Measurements from ENCODE around the gene TMEM120A. TPM values are rescaled to one million over a fixed set of nuclear protein-coding genes. Genes with fewer than 3 reads are reported as not detected.

Gene TMEM120A
- total and polyA plus RNA-seq, 2 experiments from 2014 or later, result 12.7 to 22.3 TPM

GRCh38 chr7:75971309-75971960 is 23.0 kb downstream of the TMEM120A start (continued):
- TF ChIP-seq, protein P1, sequence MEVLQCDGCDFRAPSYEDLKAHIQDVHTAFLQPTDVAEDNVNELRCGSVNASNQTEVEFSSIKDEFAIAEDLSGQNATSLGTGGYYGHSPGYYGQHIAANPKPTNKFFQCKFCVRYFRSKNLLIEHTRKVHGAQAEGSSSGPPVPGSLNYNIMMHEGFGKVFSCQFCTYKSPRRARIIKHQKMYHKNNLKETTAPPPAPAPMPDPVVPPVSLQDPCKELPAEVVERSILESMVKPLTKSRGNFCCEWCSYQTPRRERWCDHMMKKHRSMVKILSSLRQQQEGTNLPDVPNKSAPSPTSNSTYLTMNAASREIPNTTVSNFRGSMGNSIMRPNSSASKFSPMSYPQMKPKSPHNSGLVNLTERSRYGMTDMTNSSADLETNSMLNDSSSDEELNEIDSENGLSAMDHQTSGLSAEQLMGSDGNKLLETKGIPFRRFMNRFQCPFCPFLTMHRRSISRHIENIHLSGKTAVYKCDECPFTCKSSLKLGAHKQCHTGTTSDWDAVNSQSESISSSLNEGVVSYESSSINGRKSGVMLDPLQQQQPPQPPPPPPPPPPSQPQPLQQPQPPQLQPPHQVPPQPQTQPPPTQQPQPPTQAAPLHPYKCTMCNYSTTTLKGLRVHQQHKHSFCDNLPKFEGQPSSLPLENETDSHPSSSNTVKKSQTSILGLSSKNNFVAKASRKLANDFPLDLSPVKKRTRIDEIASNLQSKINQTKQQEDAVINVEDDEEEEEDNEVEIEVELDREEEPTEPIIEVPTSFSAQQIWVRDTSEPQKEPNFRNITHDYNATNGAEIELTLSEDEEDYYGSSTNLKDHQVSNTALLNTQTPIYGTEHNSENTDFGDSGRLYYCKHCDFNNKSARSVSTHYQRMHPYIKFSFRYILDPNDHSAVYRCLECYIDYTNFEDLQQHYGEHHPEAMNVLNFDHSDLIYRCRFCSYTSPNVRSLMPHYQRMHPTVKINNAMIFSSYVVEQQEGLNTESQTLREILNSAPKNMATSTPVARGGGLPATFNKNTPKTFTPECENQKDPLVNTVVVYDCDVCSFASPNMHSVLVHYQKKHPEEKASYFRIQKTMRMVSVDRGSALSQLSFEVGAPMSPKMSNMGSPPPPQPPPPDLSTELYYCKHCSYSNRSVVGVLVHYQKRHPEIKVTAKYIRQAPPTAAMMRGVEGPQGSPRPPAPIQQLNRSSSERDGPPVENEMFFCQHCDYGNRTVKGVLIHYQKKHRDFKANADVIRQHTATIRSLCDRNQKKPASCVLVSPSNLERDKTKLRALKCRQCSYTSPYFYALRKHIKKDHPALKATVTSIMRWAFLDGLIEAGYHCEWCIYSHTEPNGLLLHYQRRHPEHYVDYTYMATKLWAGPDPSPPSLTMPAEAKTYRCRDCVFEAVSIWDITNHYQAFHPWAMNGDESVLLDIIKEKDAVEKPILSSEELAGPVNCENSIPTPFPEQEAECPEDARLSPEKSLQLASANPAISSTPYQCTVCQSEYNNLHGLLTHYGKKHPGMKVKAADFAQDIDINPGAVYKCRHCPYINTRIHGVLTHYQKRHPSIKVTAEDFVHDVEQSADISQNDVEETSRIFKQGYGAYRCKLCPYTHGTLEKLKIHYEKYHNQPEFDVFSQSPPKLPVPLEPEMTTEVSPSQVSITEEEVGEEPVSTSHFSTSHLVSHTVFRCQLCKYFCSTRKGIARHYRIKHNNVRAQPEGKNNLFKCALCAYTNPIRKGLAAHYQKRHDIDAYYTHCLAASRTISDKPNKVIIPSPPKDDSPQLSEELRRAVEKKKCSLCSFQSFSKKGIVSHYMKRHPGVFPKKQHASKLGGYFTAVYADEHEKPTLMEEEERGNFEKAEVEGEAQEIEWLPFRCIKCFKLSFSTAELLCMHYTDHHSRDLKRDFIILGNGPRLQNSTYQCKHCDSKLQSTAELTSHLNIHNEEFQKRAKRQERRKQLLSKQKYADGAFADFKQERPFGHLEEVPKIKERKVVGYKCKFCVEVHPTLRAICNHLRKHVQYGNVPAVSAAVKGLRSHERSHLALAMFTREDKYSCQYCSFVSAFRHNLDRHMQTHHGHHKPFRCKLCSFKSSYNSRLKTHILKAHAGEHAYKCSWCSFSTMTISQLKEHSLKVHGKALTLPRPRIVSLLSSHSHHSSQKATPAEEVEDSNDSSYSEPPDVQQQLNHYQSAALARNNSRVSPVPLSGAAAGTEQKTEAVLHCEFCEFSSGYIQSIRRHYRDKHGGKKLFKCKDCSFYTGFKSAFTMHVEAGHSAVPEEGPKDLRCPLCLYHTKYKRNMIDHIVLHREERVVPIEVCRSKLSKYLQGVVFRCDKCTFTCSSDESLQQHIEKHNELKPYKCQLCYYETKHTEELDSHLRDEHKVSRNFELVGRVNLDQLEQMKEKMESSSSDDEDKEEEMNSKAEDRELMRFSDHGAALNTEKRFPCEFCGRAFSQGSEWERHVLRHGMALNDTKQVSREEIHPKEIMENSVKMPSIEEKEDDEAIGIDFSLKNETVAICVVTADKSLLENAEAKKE (CRISPR knock-in tag; IDR thresholded peaks at IDR 0.05), result no peak
- no peak for TF ChIP-seq ETS1 (IDR thresholded peaks at IDR 0.05)
- TF ChIP-seq, protein P2, sequence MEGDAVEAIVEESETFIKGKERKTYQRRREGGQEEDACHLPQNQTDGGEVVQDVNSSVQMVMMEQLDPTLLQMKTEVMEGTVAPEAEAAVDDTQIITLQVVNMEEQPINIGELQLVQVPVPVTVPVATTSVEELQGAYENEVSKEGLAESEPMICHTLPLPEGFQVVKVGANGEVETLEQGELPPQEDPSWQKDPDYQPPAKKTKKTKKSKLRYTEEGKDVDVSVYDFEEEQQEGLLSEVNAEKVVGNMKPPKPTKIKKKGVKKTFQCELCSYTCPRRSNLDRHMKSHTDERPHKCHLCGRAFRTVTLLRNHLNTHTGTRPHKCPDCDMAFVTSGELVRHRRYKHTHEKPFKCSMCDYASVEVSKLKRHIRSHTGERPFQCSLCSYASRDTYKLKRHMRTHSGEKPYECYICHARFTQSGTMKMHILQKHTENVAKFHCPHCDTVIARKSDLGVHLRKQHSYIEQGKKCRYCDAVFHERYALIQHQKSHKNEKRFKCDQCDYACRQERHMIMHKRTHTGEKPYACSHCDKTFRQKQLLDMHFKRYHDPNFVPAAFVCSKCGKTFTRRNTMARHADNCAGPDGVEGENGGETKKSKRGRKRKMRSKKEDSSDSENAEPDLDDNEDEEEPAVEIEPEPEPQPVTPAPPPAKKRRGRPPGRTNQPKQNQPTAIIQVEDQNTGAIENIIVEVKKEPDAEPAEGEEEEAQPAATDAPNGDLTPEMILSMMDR (conservative IDR thresholded peaks at IDR 0.05; ENCODE audit: low read depth in 2 of 2), result no peak; a peak in 1 of 4 replicates

Data from GM23338 (cell line).